H1 (cell line): ENCODE data around the gene SND1. TPM values are rescaled to one million over a fixed set of nuclear protein-coding genes. Genes with fewer than 3 reads are reported as not detected.

Source experiments
- CTCF ChIA-PET: fragments of 300-600 bp; sonication (Branson Sonifier 250); formaldehyde crosslinking; loops from one replicate; lab custom pipeline; 2021; ENCODE audit not compliant: partially characterized antibody; lab: Charles Lee
- POLR2A ChIA-PET: fragments of 300-600 bp; sonication (Branson Sonifier 250); formaldehyde crosslinking; loops from one replicate; lab custom pipeline; 2021; ENCODE audit warnings: inconsistent platforms; ENCODE audit not compliant: partially characterized antibody; lab: Charles Lee
- DNase-seq, 2 experiments: peaks; one replicate each; pipeline versions ENCODE4 v3.0.0 to v3.0.0-alpha.2; 2010 to 2022; ENCODE audit warnings: low spot score in 2 of 2, low read depth in 1 of 2, mixed read lengths in 1 of 2
- FAIRE-seq: peaks from 2 replicates; lab custom pipeline; 2011; peaks lifted over from hg19 to GRCh38; lab: Jason Lieb, UNC
- H2AFZ ChIP-seq: 2 replicates; pipeline ENCODE4 v1.8.1; 2012; ENCODE audit warnings: low read length, inconsistent platforms
- H2AK5ac ChIP-seq: 2 replicates; pipeline ENCODE4 v1.6.1; 2013; ENCODE audit warnings: low read depth, low read length
- H2BK120ac ChIP-seq: replicated peaks from 2 replicates; pipeline ENCODE3; 2013; ENCODE audit warnings: low read depth, low read length, inconsistent platforms
- H2BK12ac ChIP-seq: 2 replicates; pipeline ENCODE4 v1.6.1; 2013; ENCODE audit warnings: low read depth, low read length
- H2BK15ac ChIP-seq: 2 replicates; pipeline ENCODE4 v1.6.1; 2013; ENCODE audit warnings: low read length
- H2BK20ac ChIP-seq: 2 replicates; pipeline ENCODE4 v1.6.1; 2013; ENCODE audit warnings: low read length
- H2BK5ac ChIP-seq: 2 replicates; pipeline ENCODE4 v1.6.1; 2013; ENCODE audit warnings: low read depth, low read length
- H3K14ac ChIP-seq: 2 replicates; pipeline ENCODE4 v1.6.1; 2013; ENCODE audit warnings: inconsistent platforms; ENCODE audit not compliant: insufficient read length
- H3K18ac ChIP-seq: 2 replicates; pipeline ENCODE4 v1.6.1; 2013; ENCODE audit warnings: low read length; ENCODE audit errors: extremely low read depth
- H3K23ac ChIP-seq: 2 replicates; pipeline ENCODE4 v1.6.1; 2013; ENCODE audit warnings: inconsistent platforms; ENCODE audit not compliant: insufficient read length
- H3K23me2 ChIP-seq: 2 replicates; pipeline ENCODE4 v1.6.1; 2013; ENCODE audit warnings: low read depth, low read length
- H3K27ac ChIP-seq: 2 replicates; pipeline ENCODE4 v1.6.1; 2011; ENCODE audit warnings: low read depth, low read length, inconsistent platforms
- H3K27me3 ChIP-seq, 4 experiments: replicated peaks in 1 of 4; 1 replicate in 1 of 4; 2 replicates in 3 of 4; pipeline versions ENCODE4 v1.6.1 to v1.8.1; 2011 to 2013; ENCODE audit warnings: low read length in 3 of 4, mild to moderate bottlenecking in 3 of 4, inconsistent platforms in 2 of 4, mixed read lengths in 2 of 4, moderate library complexity in 1 of 4; ENCODE audit not compliant: control insufficient read depth in 3 of 4, insufficient read depth in 3 of 4; ENCODE audit errors: extremely low read depth in 1 of 4
- H3K36me3 ChIP-seq, 4 experiments: 2 replicates each; pipeline versions ENCODE4 v1.6.1 to v1.8.1; 2011 to 2013; ENCODE audit warnings: mild to moderate bottlenecking in 4 of 4, low read length in 3 of 4, moderate library complexity in 2 of 4, control low read depth in 1 of 4, inconsistent platforms in 1 of 4; ENCODE audit not compliant: insufficient read depth in 4 of 4, control insufficient read depth in 2 of 4
- H3K4ac ChIP-seq: replicated peaks from 2 replicates; pipeline ENCODE3; 2013; ENCODE audit warnings: low read length, low read depth, mixed read lengths, inconsistent platforms; ENCODE audit not compliant: insufficient read length
- H3K4me1 ChIP-seq, 4 experiments: replicated peaks in 1 of 4; 1 replicate in 1 of 4; 2 replicates in 3 of 4; pipeline versions ENCODE4 v1.6.1 to v1.8.1; 2011 to 2013; ENCODE audit warnings: low read length in 3 of 4, inconsistent platforms in 2 of 4, mixed read lengths in 1 of 4; ENCODE audit not compliant: insufficient read depth in 4 of 4, control insufficient read depth in 3 of 4
- H3K4me2 ChIP-seq, 2 experiments: 2 replicates each; pipeline versions ENCODE4 v1.6.1 to v1.8.1; 2011 to 2013; ENCODE audit warnings: low read depth in 2 of 2, low read length in 2 of 2, control low read depth in 1 of 2, inconsistent platforms in 1 of 2, mild to moderate bottlenecking in 1 of 2; ENCODE audit not compliant: insufficient read depth in 1 of 2
- H3K4me3 ChIP-seq, 4 experiments: fragments of 200-600, 300-600 bp in 1 of 4; sonication (generic), shearing (Covaris generic), sonication (Bioruptor Twin) in 1 of 4; 2 replicates each; pipeline versions ENCODE4 v1.5.1 to v1.8.1; 2011 to 2016; ENCODE audit warnings: low read length in 4 of 4, low read depth in 3 of 4, control low read depth in 2 of 4, inconsistent platforms in 2 of 4, mild to moderate bottlenecking in 2 of 4, mixed read lengths in 1 of 4, moderate library complexity in 1 of 4; ENCODE audit not compliant: insufficient read depth in 2 of 4; ENCODE audit errors: extremely low read depth in 1 of 4
- H3K56ac ChIP-seq: replicated peaks from 2 replicates; pipeline ENCODE3; 2013; ENCODE audit warnings: low read depth, mild to moderate bottlenecking, mixed read lengths, low read length, inconsistent platforms; ENCODE audit not compliant: insufficient read length
- H3K79me1 ChIP-seq: 2 replicates; pipeline ENCODE4 v1.6.1; 2013; ENCODE audit warnings: low read depth, low read length, control low read depth
- H3K79me2 ChIP-seq, 2 experiments: 2 replicates each; pipeline versions ENCODE4 v1.6.1 to v1.8.1; 2012 to 2013; ENCODE audit warnings: low read length in 2 of 2, mild to moderate bottlenecking in 2 of 2, inconsistent platforms in 1 of 2; ENCODE audit not compliant: insufficient read depth in 2 of 2, control insufficient read depth in 1 of 2
- H3K9ac ChIP-seq, 4 experiments: replicated peaks in 1 of 4; 1 replicate in 1 of 4; 2 replicates in 3 of 4; pipeline versions ENCODE4 v1.6.1 to v1.8.1; 2011 to 2013; ENCODE audit warnings: low read depth in 3 of 4, low read length in 3 of 4, control low read depth in 2 of 4, mild to moderate bottlenecking in 2 of 4, moderate library complexity in 2 of 4, inconsistent platforms in 1 of 4; ENCODE audit errors: extremely low read depth in 1 of 4
- H3K9me3 ChIP-seq, 2 experiments: 2 replicates each; pipeline versions ENCODE4 v1.6.1 to v1.8.1; 2012 to 2013; ENCODE audit warnings: mild to moderate bottlenecking in 2 of 2, moderate library complexity in 2 of 2, control low read depth in 1 of 2, inconsistent platforms in 1 of 2, low read depth in 1 of 2, low read length in 1 of 2, mixed read lengths in 1 of 2; ENCODE audit not compliant: insufficient read depth in 2 of 2
- H4K20me1 ChIP-seq, 2 experiments: replicated peaks in 1 of 2; 2 replicates each; pipeline versions ENCODE3 to v1.8.1; 2011 to 2013; ENCODE audit warnings: inconsistent platforms in 2 of 2, low read length in 2 of 2, mild to moderate bottlenecking in 1 of 2; ENCODE audit not compliant: insufficient read depth in 2 of 2, control insufficient read depth in 1 of 2
- H4K5ac ChIP-seq: 2 replicates; pipeline ENCODE4 v1.6.1; 2013; ENCODE audit warnings: low read length, low read depth, mixed read lengths, inconsistent platforms; ENCODE audit not compliant: insufficient read length
- H4K8ac ChIP-seq: 2 replicates; pipeline ENCODE4 v1.8.0; 2013; ENCODE audit warnings: mild to moderate bottlenecking, moderate library complexity, low read length, inconsistent platforms; ENCODE audit not compliant: insufficient read depth; ENCODE audit errors: extremely low read depth
- H4K91ac ChIP-seq: replicated peaks from 2 replicates; pipeline ENCODE3; 2013; ENCODE audit warnings: low read length, mixed read lengths, inconsistent platforms; ENCODE audit not compliant: insufficient read length
- KDM4A ChIP-seq: IDR thresholded peaks from one replicate; pipeline ENCODE4 v1.7.1; 2012; ENCODE audit warnings: low read depth, mild to moderate bottlenecking, moderate library complexity, low read length, inconsistent platforms; ENCODE audit not compliant: severe bottlenecking
- RBBP5 ChIP-seq: IDR thresholded peaks from 2 replicates; pipeline ENCODE4 v1.7.1; 2012; ENCODE audit warnings: low read depth, mild to moderate bottlenecking, inconsistent platforms, low read length, moderate library complexity, borderline replicate concordance
- USF2 ChIP-seq: IDR thresholded peaks from 2 replicates; pipeline ENCODE4 v1.6.1; 2011; ENCODE audit warnings: low read length, improper control_type of control experiment
- WGBS, 2 experiments: shearing (Covaris generic) in 1 of 2; methylation state at CpG; one replicate each; pipeline versions ENCODE4 v1.1.6 to v1.1.7; 2013 to 2015; ENCODE audit warnings: low lambda C conversion rate in 2 of 2, mixed read lengths in 2 of 2, inconsistent platforms in 1 of 2, low coverage in 1 of 2, missing lambda C conversion rate in 1 of 2; ENCODE audit not compliant: insufficient replicate concordance in 2 of 2, insufficient coverage in 1 of 2, insufficient read length in 1 of 2; ENCODE audit errors: extremely low coverage in 1 of 2, missing lambda C conversion rate in 1 of 2; 5-methylcytosine and 5-hydroxymethylcytosine counted together
- polyA plus RNA-seq, 7 experiments: library from polyadenylated mRNA; depleted of rRNA in 3 of 7; stranded (reverse) in 5 of 7; unstranded in 2 of 7; fragments of >200 nt in 5 of 7; fragments of 200-250 nt in 2 of 7; gene quantifications; 1 replicate in 5 of 7; 2 replicates in 1 of 7; 4 replicates in 1 of 7; pipeline versions ENCODE4 v1.2.1 to v1.2.3, GENCODE V29; 2011 to 2013; ENCODE audit warnings: missing spikeins in 2 of 7, mixed read lengths in 2 of 7
- total RNA-seq: library from RNA; stranded (reverse); fragmentation: NEBNext Ultra II Directional; extraction: Animal tissue kit (Norgen Biotek cat#: 25700); gene quantifications from 2 replicates; pipeline ENCODE4 v1.2.1, GENCODE V29; 2021

The SND1 gene
- total and polyA plus RNA-seq, 2 of the 8 experiments (the other 6 are each of a cell fraction or from before 2014, with no cell fraction given) = 122 to 290 TPM

GRCh38 chr7:127899411-127899810 is 247.4 kb downstream of the SND1 start:
- Histone ChIP-seq H3K79me1 (no peaks in the 10 kb centered on the region; the same call in 1 of the 2 replicates), H4K5ac (no peak overlapping the region), H2BK5ac (no peak overlapping the region), H3K9ac (no peak overlapping the region), H3K4me1 (peaks cover 15 to 45% (median 26%) of the 10 kb centered on the region in 4 experiments; a peak in 6 of 7 replicates), H2AK5ac (no peak overlapping the region), H4K91ac (no peak overlapping the region), H3K23ac (no peak overlapping the region), H3K9me3 (no peaks in the 10 kb centered on the region), H3K79me2 (peaks cover 0 to 16% of the 10 kb centered on the region in 2 experiments; a peak in 1 of 4 replicates), H4K20me1 (peaks cover 5 to 7% of the 10 kb centered on the region in 2 experiments), H3K4me2 (no peak overlapping the region; a peak in 1 of 4 replicates), H2BK20ac (no peak overlapping the region), H2BK12ac (no peak overlapping the region), H2BK120ac (no peak overlapping the region), H3K23me2 (no peaks in the 10 kb centered on the region), H3K36me3 (no peaks in the 10 kb centered on the region), H2AFZ (no peak overlapping the region), H3K14ac (no peak overlapping the region), H3K18ac (no peak overlapping the region), H3K4ac (no peak overlapping the region), H3K27me3 (no peaks in the 10 kb centered on the region), H3K56ac (no peak overlapping the region), H2BK15ac (no peak overlapping the region), H4K8ac (no peak overlapping the region), H3K27ac (no peak overlapping the region), H3K4me3 (no peak overlapping the region)
- POLR2A ChIA-PET = no interaction called here
- FAIRE-seq (no peak), DNase-seq (no peak)
- CTCF ChIA-PET = interaction anchor here (0.6 to 1.2 kb wide), 4 partner anchors 12 to 363 kb away, joined by 3 to 4 read pairs (median 3); no protein-coding TSS in a partner anchor
- 77 to 100% methylated on average over 1 to 2 of the region's 2 CpGs for WGBS, 2 experiments
- TF ChIP-seq KDM4A = no peak
- TF ChIP-seq RBBP5 = no peak
- no peak for TF ChIP-seq USF2
